ENCODE data around the gene CLDN1.

CLDN1 gene

DNA sequence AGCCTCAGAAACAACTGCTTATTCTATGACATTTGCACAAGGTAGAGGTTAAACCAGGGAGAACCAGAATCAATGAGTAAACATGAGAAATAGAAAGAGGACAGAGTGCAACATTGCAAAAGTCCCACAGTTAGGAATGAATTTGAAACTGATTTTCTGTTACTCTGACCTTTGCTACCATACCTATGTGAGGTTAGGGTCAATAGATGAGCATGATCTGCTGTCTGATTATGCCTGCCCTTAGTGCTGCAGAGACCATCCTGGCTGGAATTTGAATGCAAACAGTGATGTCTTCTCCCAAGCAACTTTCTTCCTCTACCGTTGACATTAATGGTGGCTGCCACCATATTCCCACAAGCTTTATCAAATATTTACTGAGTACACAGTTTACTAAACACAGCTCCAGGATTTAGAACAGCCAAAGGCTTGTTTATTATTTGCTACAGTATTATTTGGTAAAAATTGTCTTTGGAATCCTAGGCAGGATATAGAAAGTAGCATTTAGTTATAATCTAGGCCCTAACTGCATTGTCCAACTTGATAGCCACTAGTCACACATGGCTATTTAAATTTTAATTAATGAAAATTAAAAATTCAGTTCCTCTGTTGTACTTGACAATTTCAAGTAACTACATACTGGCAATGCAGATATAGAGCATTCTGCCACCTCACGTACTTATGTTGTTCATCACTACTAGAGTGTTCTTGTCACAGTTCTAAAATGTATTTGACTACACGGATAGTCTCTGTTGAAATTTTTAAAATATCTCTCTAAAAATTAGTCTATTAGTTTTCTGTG lies 8.9 kb upstream of the CLDN1 start:
- no peak for DNase-seq (ENCODE audit: low spot score)

DNA sequence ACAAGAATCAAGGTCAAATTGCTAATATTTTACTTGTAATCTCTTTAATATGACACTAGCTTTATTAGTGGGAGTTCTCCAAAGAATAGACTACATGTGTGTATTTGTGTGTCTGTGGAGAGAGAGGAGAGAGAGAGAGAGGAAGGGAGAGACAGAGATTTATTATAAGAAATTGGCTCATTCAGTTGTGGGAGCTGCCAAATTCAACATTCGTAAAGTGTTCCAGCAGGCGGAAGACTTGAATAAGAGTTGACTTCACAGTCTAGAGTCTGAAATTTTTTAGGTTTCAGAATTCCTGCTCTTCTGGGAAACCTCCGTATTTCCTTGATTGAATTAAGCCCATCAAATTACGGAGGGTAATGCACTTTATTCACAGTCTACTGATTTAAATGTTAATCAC lies 4.7 kb upstream of the CLDN1 start:
- no peak for DNase-seq (ENCODE audit: low spot score)

DNA sequence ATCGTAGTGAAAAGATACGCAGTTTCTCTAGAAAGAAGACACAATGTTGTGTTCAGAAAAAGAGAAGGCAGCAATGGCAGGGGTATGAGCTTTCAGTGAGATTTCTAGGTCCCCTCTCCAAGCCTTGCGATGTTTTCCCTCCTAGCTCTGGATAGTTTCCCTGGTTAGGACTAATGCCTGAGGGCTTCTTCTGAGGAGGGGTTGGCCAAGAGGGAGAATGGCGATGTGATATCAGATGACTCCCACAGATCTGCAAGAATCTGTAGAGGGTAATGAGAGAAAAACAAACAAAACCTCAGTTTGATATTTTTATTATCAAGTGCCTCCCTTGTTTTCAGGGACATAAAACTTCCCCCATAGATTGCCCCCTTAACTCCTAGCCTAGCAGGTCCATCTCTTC lies 4.1 kb upstream of the CLDN1 start:
- DNase-seq (ENCODE audit: low spot score), result no peak

DNA sequence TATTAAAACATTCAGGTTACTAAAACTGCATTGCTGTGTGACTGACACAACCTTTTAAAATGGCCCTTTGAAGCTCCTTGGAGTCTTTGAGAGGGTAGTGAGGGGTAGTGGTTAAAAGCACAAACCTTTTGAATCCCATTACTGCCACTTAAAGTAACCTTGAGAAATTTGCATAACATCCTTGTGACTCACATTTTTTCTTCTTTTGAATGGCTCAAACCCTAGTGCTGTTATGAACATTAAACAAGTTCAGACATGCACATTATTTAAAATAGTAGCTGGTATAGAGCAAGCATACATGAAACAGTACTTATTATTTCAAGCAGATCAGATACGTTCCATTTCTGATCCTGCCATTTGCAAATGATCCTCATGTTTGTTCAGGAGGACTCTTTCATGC lies 3.7 kb upstream of the CLDN1 start:
- no peak for DNase-seq (ENCODE audit: low spot score)

DNA sequence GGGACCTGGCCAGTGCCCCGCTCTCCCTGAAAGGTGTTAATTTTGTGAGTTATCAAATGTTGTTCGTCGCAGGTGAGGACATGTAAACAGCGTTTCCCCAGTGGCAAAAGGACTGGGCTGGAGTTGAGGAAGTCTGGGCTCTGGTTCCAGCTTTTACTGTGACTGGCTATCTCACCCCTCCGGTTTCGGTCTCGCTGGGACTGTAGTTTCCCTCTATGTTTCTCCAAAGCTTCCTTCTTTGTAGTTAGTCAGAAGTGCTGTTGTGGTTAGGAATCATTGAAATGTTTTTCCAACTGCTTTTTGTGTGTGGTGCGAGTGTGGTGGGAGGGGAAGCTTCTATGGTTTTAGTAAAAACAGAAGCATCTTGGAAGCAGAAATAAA lies 990 bp upstream of the CLDN1 start:
- DNase-seq (ENCODE audit: low spot score), result no peak

DNA sequence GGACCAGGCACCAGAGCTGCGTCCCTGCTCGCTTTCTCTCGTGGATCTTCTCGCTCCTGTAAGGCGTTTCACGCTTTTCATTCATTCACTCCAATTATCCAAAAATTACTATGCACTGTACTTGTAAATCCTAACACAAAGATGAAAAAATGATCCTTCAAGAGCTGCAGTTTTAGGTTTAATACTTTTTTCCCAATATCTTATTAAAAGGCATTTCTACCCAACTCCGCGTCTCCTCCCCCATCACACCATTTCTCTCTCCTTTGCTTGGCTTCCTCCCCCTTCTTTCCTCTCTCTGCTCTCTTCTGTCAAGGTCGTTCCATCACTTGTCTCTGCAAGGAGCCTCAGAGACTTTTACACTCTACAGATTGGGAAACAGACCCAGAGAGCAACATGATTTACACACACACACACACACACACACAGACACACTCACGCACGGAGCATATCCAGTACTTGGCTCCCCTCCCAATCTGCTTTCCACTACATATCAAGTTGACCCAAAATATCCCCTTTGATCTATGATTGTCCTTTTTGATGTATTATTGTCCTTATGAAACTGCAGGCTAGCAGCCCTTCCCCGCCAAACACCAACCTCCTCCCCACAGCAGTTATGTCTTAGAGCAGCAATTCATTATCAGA lies 479 bp upstream of the CLDN1 start:
- DNase-seq (ENCODE audit: low spot score), result no peak

DNA sequence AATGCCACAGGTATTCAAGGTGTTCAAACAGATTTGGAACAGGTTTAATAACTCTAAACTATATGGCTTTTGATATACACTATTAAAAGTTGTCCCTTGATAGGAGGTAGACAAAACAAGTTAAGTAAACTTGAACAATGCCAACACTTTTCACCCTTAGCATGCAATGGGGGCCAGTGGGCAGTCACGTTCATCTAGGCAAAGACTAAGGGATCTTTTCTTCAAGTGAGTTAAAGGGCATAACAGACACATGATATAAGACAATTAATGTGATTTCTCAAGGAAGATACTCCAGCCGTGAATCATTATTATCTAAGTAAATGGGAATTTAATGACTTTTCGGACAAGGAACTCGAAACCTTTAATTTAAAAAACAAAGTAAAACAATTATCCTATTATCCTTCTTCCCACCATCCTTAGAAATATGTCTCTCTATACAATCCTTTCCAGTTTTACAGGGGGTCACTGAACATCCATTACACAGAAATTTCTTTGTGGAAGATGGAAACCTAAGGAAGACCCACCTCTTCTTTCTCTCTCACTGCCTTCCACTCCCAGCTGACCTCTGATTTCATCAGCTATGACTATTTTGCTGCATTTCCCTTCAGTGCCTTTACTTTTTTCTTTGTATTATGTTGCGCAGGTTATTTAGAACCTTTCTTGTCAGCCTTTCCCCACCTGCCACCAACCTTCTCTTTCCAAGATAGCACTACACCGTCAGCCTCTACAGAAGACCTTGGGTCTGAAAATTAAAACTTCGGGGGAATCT lies 1.5 kb downstream of the CLDN1 start:
- DNase-seq (ENCODE audit: low spot score), result no peak

DNA sequence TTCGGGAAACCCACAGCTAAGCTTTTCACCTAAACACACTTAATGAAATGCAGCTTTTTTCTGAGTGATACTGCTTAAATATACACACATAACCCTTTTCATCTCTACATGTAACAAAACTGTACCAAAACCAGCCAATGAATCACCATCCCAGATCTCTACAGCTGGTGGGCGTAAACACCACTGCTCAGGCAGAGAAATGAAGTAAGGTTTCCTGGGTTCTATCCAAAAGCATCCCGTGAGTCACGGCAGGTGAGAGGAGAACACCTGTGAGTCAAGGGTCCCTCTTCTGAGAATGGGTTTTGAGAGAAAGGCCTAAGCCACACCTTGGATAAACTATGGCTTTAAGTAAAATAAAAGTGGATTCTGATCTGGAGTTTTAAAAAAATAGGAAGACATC lies 2.6 kb downstream of the CLDN1 start:
- no peak for DNase-seq (ENCODE audit: low spot score)

DNA sequence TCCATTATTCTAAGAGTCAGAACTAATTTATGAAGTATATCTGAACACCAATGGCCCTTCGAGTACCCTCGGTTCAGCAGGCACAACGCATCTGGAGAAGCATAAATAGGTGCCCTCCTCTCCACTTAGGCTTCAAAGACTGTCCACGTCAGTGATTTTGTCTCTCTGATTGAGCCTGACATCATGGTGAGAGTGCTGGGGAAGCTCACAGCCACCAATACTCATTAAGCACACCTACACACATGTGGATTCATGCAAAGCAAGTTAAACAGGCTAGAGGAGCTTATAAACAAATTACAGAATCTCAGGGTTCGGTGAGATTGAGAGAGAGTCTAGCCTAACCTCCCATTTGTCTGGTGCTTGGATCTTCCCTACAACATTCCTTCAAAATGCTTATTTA lies 3.6 kb downstream of the CLDN1 start:
- no peak for DNase-seq (ENCODE audit: low spot score)

DNA sequence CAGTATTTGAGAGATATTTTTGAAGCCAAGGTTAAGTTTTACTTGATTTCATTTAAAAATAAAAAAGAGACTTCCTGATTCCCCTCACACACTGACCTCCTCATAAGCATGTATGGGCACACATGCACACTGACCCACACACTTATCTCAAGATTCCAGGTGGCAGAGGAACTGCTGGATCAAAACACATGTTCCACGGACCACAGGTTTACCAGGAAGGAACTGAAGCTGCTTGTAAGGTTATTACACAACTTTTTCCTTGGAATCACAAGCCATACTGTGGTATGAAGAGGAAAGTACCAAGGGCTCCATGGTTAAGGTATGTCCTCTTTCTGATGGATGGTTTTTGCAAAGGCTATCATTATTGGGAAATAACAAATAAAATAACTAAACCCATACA lies 7.5 kb downstream of the CLDN1 start:
- no peak for DNase-seq (ENCODE audit: low spot score)

DNA sequence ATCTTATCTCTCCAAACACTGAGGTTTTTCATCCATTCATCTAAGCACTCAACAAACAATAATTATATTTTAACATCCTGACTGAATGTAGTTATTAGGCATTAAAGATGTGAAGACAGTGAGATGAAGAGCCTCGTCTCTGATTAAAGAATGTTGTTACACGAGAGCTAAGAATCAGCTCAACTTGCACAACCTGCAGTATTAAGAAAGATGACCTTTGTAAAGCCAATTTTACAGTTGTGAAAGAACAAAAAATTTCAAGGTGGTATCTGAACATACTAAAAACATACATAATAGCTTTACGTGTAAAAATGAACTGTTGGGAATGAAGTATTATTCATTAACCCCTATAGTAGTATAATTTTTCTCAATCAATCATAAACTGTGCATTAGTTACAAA lies 12.8 kb downstream of the CLDN1 start:
- DNase-seq (ENCODE audit: low spot score), result no peak

DNA sequence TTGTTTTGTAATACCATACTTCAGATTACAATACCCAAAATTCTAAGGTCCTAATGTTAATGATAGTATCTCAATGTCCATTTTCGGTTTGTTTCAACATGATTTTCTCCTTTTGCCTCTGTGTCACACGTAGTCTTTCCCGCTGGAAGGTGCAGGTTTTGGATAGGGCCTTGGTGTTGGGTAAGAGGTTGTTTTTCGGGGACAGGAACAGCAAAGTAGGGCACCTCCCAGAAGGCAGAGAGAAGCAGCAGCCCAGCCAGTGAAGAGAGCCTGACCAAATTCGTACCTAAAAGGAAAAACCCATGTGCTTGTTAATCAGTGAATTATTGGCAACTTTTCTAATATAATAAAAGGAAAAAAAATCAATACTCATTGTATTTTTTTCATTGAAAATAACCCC lies 14.1 kb downstream of the CLDN1 start:
- no peak for DNase-seq (ENCODE audit: low spot score)

DNA sequence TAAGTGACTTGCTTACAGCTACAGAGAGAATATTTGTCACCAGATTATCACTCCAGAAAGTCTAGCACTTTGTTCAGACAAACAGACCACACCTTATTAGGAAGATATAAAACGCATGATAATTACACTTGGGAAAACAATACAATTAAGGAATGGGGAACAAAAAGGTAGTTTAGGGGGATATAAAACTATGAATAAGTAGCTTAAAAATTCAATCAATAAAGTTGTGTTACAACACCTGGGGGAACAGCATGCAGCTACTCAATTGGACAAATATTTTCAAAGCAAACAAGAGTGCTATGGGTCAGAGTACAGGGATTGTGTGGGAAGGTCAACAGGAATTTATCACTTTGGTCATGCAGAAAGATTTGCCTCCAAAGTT lies 15.1 kb downstream of the CLDN1 start:
- DNase-seq (ENCODE audit: low spot score), result no peak

DNA sequence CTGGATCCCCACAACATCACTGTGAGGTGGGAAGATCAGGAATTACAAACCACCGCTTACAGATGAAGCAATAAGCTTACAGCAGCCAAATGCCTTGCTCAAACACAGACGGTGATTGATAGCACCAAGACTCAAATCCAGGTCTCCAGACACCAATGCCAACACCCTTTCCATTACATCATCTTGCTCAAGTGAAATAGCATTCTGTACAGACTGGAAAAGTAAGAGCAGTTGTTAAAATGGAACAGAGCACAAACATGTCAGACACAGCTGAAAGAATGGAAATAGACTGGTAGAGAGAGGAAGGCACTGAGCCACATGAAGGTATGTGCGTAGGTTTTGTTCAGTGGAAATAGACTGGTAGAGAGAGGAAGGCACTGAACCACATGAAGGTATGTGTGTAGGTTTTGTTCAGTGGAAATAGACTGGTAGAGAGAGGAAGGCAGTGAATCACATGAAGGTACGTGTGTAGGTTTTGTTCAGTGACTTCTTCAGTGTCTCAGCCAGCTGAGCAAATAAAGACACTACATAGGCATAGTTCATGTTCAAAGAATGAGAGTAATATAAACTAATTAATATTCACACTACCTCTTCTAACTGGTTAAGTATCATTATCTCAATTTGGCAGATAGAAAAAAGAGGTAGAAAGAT lies 15.6 kb downstream of the CLDN1 start:
- no peak for DNase-seq (ENCODE audit: low spot score)

DNA sequence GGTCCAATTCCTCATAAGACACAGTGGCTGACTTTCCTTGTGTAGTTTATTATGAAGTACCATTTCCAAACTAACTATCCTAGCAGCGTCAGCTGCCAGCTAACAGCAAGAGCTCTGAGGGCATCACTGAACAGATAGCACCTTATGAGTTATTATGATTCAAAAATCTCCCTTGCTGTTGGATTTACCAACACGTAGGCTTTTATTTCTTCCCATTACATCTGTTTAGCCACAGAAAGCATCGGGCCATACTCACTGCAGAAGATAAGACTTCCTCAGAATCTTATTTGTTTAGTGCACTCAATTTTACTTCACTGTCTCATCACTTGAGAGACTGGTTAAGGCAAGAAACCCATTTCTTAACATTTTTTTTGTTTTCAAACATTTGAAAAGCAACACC lies 16.2 kb downstream of the CLDN1 start:
- DNase-seq (ENCODE audit: low spot score), result no peak

DNA sequence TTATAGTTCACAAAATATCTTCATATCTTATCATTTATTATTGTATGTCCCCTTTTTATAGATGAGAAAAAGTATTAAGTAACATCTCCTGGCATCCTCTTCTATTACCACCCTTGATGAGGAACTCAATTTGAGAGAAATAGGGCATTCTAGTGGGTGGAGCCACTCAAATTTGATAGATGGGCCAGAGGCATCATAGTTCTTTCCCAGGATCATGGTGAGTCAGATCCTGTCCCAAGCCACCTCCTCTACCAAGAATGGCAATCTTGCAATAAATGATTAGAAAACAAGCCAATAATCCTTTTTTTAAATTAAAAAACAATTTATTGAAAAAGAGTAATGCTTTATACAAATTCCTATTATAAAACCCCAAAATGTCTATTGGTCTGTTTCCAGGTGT lies 16.8 kb downstream of the CLDN1 start:
- peak; percentile 56 for DNase-seq (ENCODE audit: low spot score)

DNA sequence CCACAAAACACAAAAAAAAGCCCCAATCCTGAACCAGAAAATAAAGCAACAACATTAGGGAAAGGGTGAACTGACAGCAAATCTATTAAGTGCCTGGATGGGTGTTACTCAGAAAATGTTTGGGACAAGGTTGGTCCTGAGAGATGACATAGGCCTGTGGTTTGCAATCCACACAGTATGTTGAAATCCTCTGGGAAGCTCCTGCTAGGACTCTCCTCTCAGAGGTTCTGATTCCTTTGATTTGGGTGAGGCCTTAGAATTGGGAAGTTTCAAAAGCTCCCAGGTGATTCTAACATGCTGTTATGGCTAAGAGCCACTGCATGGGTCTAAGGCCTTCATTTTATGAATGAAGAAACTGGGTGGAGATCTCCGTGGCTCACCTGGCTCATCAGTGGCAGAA lies 18.4 kb downstream of the CLDN1 start:
- DNase-seq (ENCODE audit: low spot score), result no peak

DNA sequence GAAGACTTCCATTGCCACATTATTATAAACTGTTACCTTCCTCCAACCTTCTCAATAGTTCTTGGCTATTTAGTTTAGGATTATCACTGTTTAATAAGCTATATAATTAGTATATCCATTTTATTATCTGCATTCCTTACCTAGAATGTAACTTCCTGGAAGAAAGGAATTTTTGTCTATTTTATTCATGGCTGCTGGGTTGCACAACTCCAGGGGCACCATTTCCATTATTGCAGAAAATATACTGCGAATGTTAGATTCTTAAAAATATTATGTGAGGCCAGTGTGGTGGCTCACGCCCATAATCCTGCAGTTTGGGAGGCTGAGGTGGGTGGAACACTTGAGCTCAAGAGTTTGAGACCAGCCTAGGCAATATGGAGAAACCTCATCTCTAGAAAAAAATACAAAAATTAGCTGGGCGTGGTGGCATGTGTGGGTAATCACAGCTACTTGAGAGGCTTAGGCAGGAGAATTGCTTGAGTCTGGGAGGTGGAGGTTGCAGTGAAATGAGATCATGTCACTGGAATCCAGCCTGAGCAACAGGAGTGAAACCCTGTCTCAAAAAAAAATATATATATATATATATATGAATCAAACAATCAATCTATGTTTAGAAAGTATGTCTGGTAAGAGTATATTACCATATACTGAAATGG lies 19.9 kb downstream of the CLDN1 start:
- no peak for DNase-seq (ENCODE audit: low spot score)

DNA sequence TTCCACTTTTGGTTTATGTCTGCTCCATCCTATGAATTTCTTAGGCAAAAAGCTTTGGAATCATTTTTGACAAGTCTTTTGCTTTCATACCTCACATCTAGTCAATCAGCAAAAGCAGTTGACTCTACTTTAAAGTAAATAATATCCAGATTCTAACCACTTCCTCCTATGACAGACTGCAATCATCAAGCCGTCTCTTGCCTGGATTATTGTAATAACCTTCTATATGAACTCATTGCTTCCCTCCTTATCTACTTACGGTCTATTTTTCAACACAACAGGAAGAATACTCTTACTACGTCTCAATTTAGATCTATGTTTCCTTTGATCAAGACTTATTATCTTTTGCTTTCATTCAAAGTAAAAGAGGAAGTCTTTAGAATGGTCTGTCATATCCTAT lies 20.7 kb downstream of the CLDN1 start:
- peak; percentile 26 for DNase-seq (ENCODE audit: low spot score)

DNA sequence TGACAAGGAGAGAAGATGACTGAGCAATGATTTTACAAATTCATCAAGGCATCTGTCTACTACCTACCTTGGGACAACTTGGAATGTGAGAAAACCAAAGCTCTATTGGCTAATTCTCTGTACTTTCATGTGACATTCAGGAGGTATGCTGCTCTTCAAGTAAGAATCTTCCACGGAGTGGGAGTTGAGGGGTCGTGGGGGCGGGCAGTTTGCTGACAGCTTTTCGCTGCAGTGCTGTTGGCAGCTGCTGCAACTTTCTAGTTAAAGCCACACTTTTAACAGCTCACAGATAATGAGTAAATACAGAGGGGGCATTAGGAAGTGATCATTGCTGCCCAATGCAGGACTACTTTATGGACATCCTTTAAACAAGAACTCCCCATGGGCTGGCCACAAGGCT lies 22.3 kb downstream of the CLDN1 start:
- DNase-seq (ENCODE audit: low spot score), result no peak

DNA sequence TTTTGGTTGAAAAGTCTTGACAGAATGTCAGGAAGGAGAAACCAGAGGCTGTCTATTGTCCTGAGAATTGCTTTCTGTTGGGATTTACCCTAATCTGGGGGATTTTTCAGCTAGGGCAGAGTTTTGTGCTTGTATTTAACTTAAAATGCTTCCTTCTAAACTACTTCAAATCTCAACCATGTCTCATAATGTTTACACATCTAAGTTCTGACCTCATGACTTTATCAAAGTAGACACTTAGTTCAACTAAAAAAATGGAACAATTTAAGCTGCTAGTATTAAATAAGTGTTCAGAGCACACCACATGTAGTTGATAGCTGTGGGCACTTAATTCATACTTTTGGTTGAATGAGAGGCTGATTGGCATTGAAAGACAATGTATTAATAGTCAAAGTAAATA lies 28.2 kb downstream of the CLDN1 start:
- DNase-seq (ENCODE audit: low spot score), result no peak

DNA sequence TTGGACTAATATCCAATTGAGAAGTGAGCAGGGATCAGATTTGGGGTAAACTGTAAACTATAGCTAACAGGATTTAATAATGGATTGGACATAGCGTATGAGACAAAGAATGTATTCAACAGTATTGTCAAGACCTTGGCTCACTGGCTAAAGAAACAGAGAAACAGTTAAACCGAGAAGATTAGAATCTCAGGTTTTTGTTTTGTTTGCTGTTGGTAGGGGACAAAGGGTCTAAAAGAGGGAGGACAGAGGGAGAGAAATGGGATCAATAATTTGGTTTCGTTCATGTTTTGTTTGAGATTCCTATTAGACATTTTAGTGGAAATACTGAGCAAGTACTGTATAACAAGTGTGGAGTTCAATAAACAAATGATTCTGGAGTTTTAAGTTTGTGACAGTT lies 28.6 kb downstream of the CLDN1 start:
- DNase-seq (ENCODE audit: low spot score), result no peak
